CD4-positive, CD25-positive, alpha-beta regulatory T cell (primary cell): ENCODE data around the gene ARCN1. TPM values are rescaled to one million over a fixed set of nuclear protein-coding genes. Genes with fewer than 3 reads are reported as not detected.

Source experiments
- ATAC-seq, 2 donors: fragments of 150-1000 bp; cut with Tn5 transposase; one replicate each; pipeline ENCODE4 v1.10.0; 2021; ENCODE audit warnings: low read depth in 2 of 2, moderate number of reproducible peaks in 2 of 2, moderate library complexity in 1 of 2
- DNase-seq, 3 donors: peaks; one replicate each; pipeline versions ENCODE4 v3.0.0 to v3.0.0-alpha.2; 2012 to 2022; ENCODE audit warnings: mixed read lengths in 1 of 3
- H3K27ac ChIP-seq: one replicate; pipeline ENCODE4 v1.7.0; 2013; ENCODE audit warnings: mild to moderate bottlenecking, low read length; ENCODE audit not compliant: insufficient read depth, poor library complexity, severe bottlenecking
- H3K27me3 ChIP-seq: one replicate; pipeline ENCODE4 v1.7.0; 2013; ENCODE audit warnings: low read length; ENCODE audit not compliant: control insufficient read depth, insufficient read depth
- H3K36me3 ChIP-seq: one replicate; pipeline ENCODE4 v1.7.0; 2013; ENCODE audit warnings: mild to moderate bottlenecking, low read length, moderate library complexity; ENCODE audit not compliant: control insufficient read depth, insufficient read depth
- H3K4me1 ChIP-seq: 2 replicates; pipeline ENCODE4 v1.7.0; 2013; ENCODE audit warnings: mild to moderate bottlenecking, low read length; ENCODE audit not compliant: insufficient read depth, control insufficient read depth, poor library complexity, severe bottlenecking
- H3K4me3 ChIP-seq: one replicate; pipeline ENCODE4 v1.7.0; 2013; ENCODE audit warnings: low read depth, mild to moderate bottlenecking, low read length, moderate library complexity
- H3K9me3 ChIP-seq, 2 experiments: 1 replicate in 1 of 2; 2 replicates in 1 of 2; pipeline ENCODE4 v1.7.0; 2013; ENCODE audit warnings: low read length in 2 of 2, mild to moderate bottlenecking in 1 of 2, moderate library complexity in 1 of 2; ENCODE audit not compliant: control insufficient read depth in 2 of 2
- H3K27ac Mint-ChIP-seq, 3 donors: one replicate each; pipeline ENCODE4 v1.8.0; 2020 to 2022; ENCODE audit warnings: mild to moderate bottlenecking in 3 of 3, mixed read lengths in 3 of 3, moderate library complexity in 2 of 3
- H3K27me3 Mint-ChIP-seq: one replicate; pipeline ENCODE4 v1.8.0; 2022; ENCODE audit warnings: mild to moderate bottlenecking, mixed read lengths
- H3K36me3 Mint-ChIP-seq: one replicate; pipeline ENCODE4 v1.8.0; 2020; ENCODE audit warnings: mixed read lengths
- H3K4me1 Mint-ChIP-seq, 4 donors: one replicate each; pipeline ENCODE4 v1.8.0; 2020 to 2022; ENCODE audit warnings: mixed read lengths in 4 of 4, mild to moderate bottlenecking in 1 of 4
- H3K4me3 Mint-ChIP-seq, 4 donors: one replicate each; pipeline ENCODE4 v1.8.0; 2020 to 2022; ENCODE audit warnings: mild to moderate bottlenecking in 4 of 4, mixed read lengths in 4 of 4, moderate library complexity in 3 of 4
- H3K9me3 Mint-ChIP-seq, 7 donors: one replicate each; pipeline ENCODE4 v1.8.0; 2020 to 2022; ENCODE audit warnings: mixed read lengths in 7 of 7, mild to moderate bottlenecking in 3 of 7, moderate library complexity in 2 of 7
- polyA plus RNA-seq, 4 donors: library from polyadenylated mRNA; unstranded; fragments of 300-500 nt; fragmentation: Illumina TruSeq; gene quantifications; one replicate each; pipeline ENCODE4 v1.2.3, GENCODE V29; 2021
- total RNA-seq: library from RNA; stranded (reverse); gene quantifications from one replicate; pipeline ENCODE4 v1.2.3, GENCODE V29; 2022

ARCN1 gene
- total and polyA plus RNA-seq, 5 donors from 2014 or later: 76.6 to 169 (median 149) TPM

DNA sequence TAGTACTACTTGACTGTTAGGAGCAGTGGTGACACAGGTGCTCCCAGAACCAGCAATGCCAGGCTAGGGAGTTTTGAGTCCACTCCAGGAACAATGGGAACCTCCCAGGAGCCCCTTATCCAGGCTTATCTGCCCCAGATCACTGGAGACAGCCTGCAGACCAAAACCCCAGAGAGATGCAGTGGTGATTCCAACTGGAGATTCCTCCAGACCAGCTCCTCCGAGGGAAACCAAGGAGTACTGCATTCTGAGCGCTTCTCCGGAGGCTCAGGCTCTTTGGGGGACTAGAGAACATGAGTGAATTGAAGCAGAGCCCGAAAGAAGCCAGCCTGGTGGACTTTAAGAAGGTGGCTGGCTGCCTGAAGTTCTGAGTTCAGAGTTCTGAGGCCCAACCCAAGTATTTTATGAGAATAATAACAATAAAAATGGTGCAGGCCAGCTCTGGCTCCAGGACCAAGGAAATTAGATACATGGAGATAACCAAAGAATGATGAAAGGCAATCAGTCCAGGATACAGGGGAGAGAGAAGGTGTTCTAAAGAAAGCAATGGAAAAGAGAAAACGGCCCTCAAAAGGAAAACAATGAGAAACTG lies 42.5 kb upstream of the ARCN1 start:
- Mint-ChIP-seq H3K4me3 (peak overlapping the region; percentile 85 to 95 (median 92)), H3K4me1 (peaks cover 8 to 52% (median 31%) of the 10 kb centered on the region in 4 donors), H3K9me3 (no peaks in the 10 kb centered on the region), H3K36me3 (peaks cover 2% of the 10 kb centered on the region), H3K27me3 (no peaks in the 10 kb centered on the region), H3K27ac (peak overlapping the region in 2 of 3 donors; percentile 83 to 84)
- ATAC-seq: no peak
- Histone ChIP-seq H3K27me3 (no peaks in the 10 kb centered on the region), H3K4me3 (peak overlapping the region; percentile 83), H3K9me3 (no peaks in the 10 kb centered on the region), H3K36me3 (peaks cover 4% of the 10 kb centered on the region), H3K4me1 (peaks cover 26% of the 10 kb centered on the region), H3K27ac (no peak overlapping the region)
- DNase-seq: no peak

DNA sequence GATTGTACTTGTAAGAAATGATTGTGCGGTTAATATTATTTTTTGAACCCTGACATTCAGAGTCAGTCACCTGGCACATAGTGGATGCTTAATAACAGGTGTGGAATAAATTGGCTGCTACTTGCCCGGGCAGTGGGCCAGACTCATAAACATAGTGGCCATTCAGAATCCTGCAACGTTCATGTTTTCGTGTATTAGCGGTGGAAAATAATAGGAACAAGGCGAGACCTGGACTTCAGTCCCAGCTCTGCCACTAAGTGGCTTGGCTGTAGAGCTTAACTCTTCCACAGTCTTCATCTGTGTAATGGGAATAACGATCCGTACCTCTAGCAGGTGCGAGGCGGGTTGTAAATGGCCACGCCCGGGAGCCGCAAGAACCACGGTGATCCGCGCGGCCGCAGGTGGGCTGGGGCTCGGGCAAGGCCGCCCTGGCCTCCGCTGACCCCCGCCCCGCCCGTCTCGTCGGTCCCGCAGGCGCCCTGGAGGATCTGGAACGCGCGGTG lies 42.0 kb upstream of the ARCN1 start:
- Histone ChIP-seq H3K9me3 (no peaks in the 10 kb centered on the region), H3K27me3 (no peaks in the 10 kb centered on the region), H3K4me1 (peaks cover 26% of the 10 kb centered on the region), H3K36me3 (no peaks in the 10 kb centered on the region), H3K27ac (no peak overlapping the region), H3K4me3 (peak overlapping the region; percentile 83)
- H3K4me1 Mint-ChIP-seq: peaks cover 8 to 49% (median 30%) of the 10 kb centered on the region in 4 donors
- peak overlapping the region; percentile 47 to 84 (median 83) for H3K27ac Mint-ChIP-seq
- H3K36me3 Mint-ChIP-seq: peaks cover 6% of the 10 kb centered on the region
- no peaks in the 10 kb centered on the region for H3K27me3 Mint-ChIP-seq
- DNase-seq: peak in 1 of 3 donors; percentile 14
- no peak for ATAC-seq
- peak overlapping the region; percentile 85 to 95 (median 92) for H3K4me3 Mint-ChIP-seq
- H3K9me3 Mint-ChIP-seq: no peaks in the 10 kb centered on the region

DNA sequence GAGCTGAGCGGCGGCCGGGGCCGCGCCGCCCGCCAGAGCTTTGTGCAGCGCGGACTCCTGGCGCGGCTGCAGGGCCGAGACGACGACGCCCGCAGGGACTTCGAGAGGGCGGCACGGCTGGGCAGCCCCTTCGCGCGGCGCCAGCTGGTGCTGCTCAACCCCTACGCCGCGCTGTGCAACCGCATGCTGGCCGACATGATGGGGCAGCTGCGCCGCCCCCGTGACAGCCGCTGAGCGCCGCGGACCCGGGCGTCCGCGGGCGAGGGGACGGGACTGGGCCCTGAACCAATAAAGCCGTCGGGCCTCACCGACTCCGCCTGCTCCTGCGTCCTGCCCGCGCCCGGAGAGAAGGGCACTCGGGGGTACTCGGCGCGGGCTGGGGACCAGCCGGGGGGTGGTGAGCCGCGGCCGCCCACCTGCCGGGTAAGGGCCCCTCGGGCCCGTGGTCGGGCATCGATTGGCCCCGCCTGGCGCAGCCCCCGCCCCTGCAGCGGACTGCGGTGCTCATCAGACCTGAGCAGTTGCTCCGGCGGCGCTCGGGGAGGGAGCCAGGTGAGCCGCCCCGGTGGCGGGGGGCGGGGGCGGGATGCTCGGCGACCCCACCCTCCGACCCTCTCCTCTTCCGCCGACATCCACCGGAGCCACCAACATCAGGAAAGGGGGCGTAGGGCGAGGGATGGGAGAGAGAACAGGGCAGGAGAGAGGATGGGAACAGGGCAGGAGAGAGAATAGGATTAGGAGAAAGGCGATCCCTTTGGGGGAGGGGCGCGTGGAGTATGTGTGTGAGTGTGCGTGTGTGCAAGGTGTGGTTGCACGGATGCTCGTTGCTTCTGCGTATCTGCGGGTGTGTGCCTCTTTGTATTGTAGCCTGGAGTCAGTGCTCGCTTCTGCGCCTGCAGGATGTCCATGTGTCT lies 41.3 kb upstream of the ARCN1 start, which contains the start of gene TMEM25:
Gene TMEM25 (plus strand): TSS at position 510 of the 914 bp plus-strand sequence. CDS start 610 bp downstream, outside the sequence.
- Mint-ChIP-seq H3K27ac (peak within 1 kb of the TSS; percentile 84 to 96 (median 93)), H3K4me1 (peaks cover 8 to 49% (median 29%) of the 10 kb centered on the region in 4 donors)
- peak within 1 kb of the TSS; percentile 45 for H3K27ac ChIP-seq

DNA sequence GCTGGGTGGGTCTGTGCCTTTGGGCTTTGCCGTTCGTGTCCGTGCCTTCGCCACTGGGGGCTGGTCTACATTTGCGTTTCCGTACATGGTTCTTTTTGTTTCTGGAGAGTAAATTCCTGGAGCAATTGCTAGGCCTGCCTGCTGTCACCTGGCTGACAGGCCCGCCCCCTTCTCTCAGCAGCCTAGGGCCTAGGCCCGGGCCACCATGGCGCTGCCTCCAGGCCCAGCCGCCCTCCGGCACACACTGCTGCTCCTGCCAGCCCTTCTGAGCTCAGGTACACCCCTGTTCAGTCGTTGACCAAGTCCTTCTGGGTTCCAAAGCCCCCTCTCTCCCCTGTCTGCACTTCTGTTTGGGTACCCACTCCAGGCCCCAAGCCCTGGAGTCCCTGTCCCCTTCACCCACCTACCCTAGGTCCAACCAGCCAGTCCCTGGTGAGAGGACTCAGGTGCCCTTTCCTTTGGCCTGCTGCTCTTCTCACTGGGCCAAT lies 40.6 kb upstream of the ARCN1 start:
- no peaks in the 10 kb centered on the region for H3K36me3 ChIP-seq
- peaks cover 26% of the 10 kb centered on the region for H3K4me1 ChIP-seq
- Mint-ChIP-seq H3K27ac (peak overlapping the region in 2 of 3 donors; percentile 84 to 96), H3K36me3 (peaks cover 6% of the 10 kb centered on the region), H3K27me3 (no peaks in the 10 kb centered on the region), H3K9me3 (no peaks in the 10 kb centered on the region), H3K4me3 (peak overlapping the region; percentile 88 to 96 (median 94)), H3K4me1 (peaks cover 8 to 44% (median 27%) of the 10 kb centered on the region in 4 donors)
- H3K9me3 ChIP-seq: no peaks in the 10 kb centered on the region
- no peak overlapping the region for H3K27ac ChIP-seq
- no peaks in the 10 kb centered on the region for H3K27me3 ChIP-seq
- DNase-seq (no peak), ATAC-seq (peak in 1 of 2 donors; percentile 17)
- H3K4me3 ChIP-seq: peak overlapping the region; percentile 75

More for the DNA sequence above, 41.3 kb upstream of the ARCN1 start, which contains the start of gene TMEM25:
- ATAC-seq: peak; percentile 83 to 85
- DNase-seq: peak; percentile 67 to 76 (median 72)
- Histone ChIP-seq H3K9me3 (no peaks in the 10 kb centered on the region), H3K4me1 (peaks cover 26% of the 10 kb centered on the region), H3K27me3 (no peaks in the 10 kb centered on the region), H3K36me3 (no peaks in the 10 kb centered on the region), H3K4me3 (peak within 1 kb of the TSS; percentile 83)
- peaks cover 6% of the 10 kb centered on the region for H3K36me3 Mint-ChIP-seq
- no peaks in the 10 kb centered on the region for H3K27me3 Mint-ChIP-seq
- no peaks in the 10 kb centered on the region for H3K9me3 Mint-ChIP-seq
- peak within 1 kb of the TSS; percentile 95 to 96 (median 95) for H3K4me3 Mint-ChIP-seq

DNA sequence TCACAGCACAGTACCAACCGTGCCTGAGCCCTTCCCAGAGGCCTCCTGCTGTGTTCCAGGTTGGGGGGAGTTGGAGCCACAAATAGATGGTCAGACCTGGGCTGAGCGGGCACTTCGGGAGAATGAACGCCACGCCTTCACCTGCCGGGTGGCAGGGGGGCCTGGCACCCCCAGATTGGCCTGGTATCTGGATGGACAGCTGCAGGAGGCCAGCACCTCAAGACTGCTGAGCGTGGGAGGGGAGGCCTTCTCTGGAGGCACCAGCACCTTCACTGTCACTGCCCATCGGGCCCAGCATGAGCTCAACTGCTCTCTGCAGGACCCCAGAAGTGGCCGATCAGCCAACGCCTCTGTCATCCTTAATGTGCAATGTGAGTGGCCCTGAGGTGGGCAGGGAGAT lies 40.1 kb upstream of the ARCN1 start:
- no peaks in the 10 kb centered on the region for H3K9me3 ChIP-seq
- peak overlapping the region; percentile 88 to 96 (median 94) for H3K4me3 Mint-ChIP-seq
- ATAC-seq: no peak
- no peaks in the 10 kb centered on the region for H3K36me3 ChIP-seq
- no peaks in the 10 kb centered on the region for H3K27me3 ChIP-seq
- no peak overlapping the region for H3K27ac ChIP-seq
- DNase-seq: no peak
- H3K4me3 ChIP-seq: no peak overlapping the region
- peak overlapping the region; percentile 52 to 96 (median 84) for H3K27ac Mint-ChIP-seq
- peaks cover 8 to 39% (median 25%) of the 10 kb centered on the region in 4 donors for H3K4me1 Mint-ChIP-seq
- no peaks in the 10 kb centered on the region for H3K9me3 Mint-ChIP-seq
- no peaks in the 10 kb centered on the region for H3K27me3 Mint-ChIP-seq
- peaks cover 6% of the 10 kb centered on the region for H3K36me3 Mint-ChIP-seq
- H3K4me1 ChIP-seq: peaks cover 26% of the 10 kb centered on the region

DNA sequence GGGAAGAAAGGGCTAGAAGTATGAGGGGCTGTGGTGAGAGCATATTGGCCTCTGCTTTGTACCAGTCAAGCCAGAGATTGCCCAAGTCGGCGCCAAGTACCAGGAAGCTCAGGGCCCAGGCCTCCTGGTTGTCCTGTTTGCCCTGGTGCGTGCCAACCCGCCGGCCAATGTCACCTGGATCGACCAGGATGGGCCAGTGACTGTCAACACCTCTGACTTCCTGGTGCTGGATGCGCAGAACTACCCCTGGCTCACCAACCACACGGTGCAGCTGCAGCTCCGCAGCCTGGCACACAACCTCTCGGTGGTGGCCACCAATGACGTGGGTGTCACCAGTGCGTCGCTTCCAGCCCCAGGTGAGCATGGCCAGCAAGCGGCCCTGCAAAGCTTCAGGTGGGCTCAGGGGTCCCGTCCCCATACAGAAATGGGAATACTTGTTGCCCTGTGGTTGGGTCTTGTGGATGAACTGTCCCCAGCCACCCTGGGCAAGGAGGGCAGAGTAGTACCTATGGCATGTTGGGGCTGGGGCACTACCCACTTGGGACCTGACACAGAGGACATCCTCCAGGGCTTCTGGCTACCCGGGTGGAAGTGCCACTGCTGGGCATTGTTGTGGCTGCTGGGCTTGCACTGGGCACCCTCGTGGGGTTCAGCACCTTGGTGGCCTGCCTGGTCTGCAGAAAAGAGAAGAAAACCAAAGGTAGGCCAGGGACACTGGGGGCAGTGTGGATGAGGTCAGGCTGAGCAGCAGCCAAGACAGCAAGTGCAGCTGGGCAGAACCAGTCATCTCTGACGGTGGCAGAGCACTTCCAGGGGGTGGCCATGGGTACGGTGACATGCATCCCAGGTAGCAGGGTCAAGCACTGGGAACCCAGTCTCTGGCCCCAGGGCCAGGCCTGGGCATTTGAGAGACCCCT lies 39.1 kb upstream of the ARCN1 start:
- peaks cover 6% of the 10 kb centered on the region for H3K36me3 Mint-ChIP-seq

More for the DNA sequence above, 39.1 kb upstream of the ARCN1 start:
- Mint-ChIP-seq H3K9me3 (no peaks in the 10 kb centered on the region), H3K4me3 (peak overlapping the region; percentile 15 to 96 (median 94)), H3K27me3 (no peaks in the 10 kb centered on the region), H3K27ac (peak overlapping the region in 1 of 3 donors; percentile 20), H3K4me1 (peaks cover 8 to 30% (median 19%) of the 10 kb centered on the region in 4 donors)
- Histone ChIP-seq H3K4me3 (no peak overlapping the region), H3K27ac (no peak overlapping the region), H3K4me1 (peaks cover 26% of the 10 kb centered on the region), H3K36me3 (no peaks in the 10 kb centered on the region), H3K9me3 (no peaks in the 10 kb centered on the region), H3K27me3 (no peaks in the 10 kb centered on the region)
- ATAC-seq (no peak), DNase-seq (no peak)
